ENCODE measurements around the gene CREB3L2.

Gene CREB3L2

GRCh38 chr7:137870684-137871083 lies 131.2 kb downstream of the CREB3L2 start:
- no peak for DNase-seq (ENCODE audit: low read depth)

- DNase-seq (ENCODE audit: low read depth): no peak
Measured at GRCh38 chr7:137870078-137870477, 131.8 kb downstream of the CREB3L2 start.

GRCh38 chr7:137869260-137869659 lies 132.6 kb downstream of the CREB3L2 start:
- no peak for DNase-seq (ENCODE audit: low read depth)

- DNase-seq (ENCODE audit: low read depth): no peak
Measured at GRCh38 chr7:137867289-137867688, 134.6 kb downstream of the CREB3L2 start.

GRCh38 chr7:137865764-137866163 lies 136.1 kb downstream of the CREB3L2 start:
- DNase-seq (ENCODE audit: low read depth): no peak

GRCh38 chr7:137862964-137863363 lies 138.9 kb downstream of the CREB3L2 start:
- DNase-seq (ENCODE audit: low read depth): no peak

- no peak for DNase-seq (ENCODE audit: low read depth)
Measured at GRCh38 chr7:137862358-137862757, 139.5 kb downstream of the CREB3L2 start.

- no peak for DNase-seq (ENCODE audit: low read depth)
Measured at GRCh38 chr7:137860542-137860941, 141.3 kb downstream of the CREB3L2 start.

- DNase-seq (ENCODE audit: low read depth): no peak
Measured at GRCh38 chr7:137853053-137853452, 148.8 kb downstream of the CREB3L2 start.

- DNase-seq (ENCODE audit: low read depth): no peak
Measured at GRCh38 chr7:137852108-137852507, 149.8 kb downstream of the CREB3L2 start.

- no peak for DNase-seq (ENCODE audit: low read depth)
Measured at GRCh38 chr7:137850972-137851945, 150.6 kb downstream of the CREB3L2 start.

- no peak for DNase-seq (ENCODE audit: low read depth)
Measured at GRCh38 chr7:137850571-137850970, 151.3 kb downstream of the CREB3L2 start.

GRCh38 chr7:137848095-137848494 lies 153.8 kb downstream of the CREB3L2 start:
- no peak for DNase-seq (ENCODE audit: low read depth)

- no peak for DNase-seq (ENCODE audit: low read depth)
Measured at GRCh38 chr7:137847568-137848050, 154.3 kb downstream of the CREB3L2 start.

- DNase-seq (ENCODE audit: low read depth): no peak
Measured at GRCh38 chr7:137846827-137847567, 154.9 kb downstream of the CREB3L2 start, which contains the start of gene DGKI. Gene DGKI (minus strand): TSS chr7:137846974.

GRCh38 chr7:137846549-137846826 lies 155.4 kb downstream of the CREB3L2 start:
- DNase-seq (ENCODE audit: low read depth): no peak

- no peak for DNase-seq (ENCODE audit: low read depth)
Measured at GRCh38 chr7:137844677-137845425, 157.0 kb downstream of the CREB3L2 start.

- DNase-seq (ENCODE audit: low read depth): no peak
Measured at GRCh38 chr7:137839903-137840779, 161.7 kb downstream of the CREB3L2 start.

- no peak for DNase-seq (ENCODE audit: low read depth)
Measured at GRCh38 chr7:137838706-137839315, 163.1 kb downstream of the CREB3L2 start.

GRCh38 chr7:137836541-137836940 lies 165.3 kb downstream of the CREB3L2 start:
- no peak for DNase-seq (ENCODE audit: low read depth)

- DNase-seq (ENCODE audit: low read depth): no peak
Measured at GRCh38 chr7:137836113-137836509, 165.8 kb downstream of the CREB3L2 start.

Data from stimulated activated CD8-positive, alpha-beta memory T cell treated with anti-CD3 and anti-CD28 coated beads, Interleukin-15, amount 100 ng/mL, for 1 hour (primary cell).